Measurements from ENCODE around the gene SYT12.

DNA sequence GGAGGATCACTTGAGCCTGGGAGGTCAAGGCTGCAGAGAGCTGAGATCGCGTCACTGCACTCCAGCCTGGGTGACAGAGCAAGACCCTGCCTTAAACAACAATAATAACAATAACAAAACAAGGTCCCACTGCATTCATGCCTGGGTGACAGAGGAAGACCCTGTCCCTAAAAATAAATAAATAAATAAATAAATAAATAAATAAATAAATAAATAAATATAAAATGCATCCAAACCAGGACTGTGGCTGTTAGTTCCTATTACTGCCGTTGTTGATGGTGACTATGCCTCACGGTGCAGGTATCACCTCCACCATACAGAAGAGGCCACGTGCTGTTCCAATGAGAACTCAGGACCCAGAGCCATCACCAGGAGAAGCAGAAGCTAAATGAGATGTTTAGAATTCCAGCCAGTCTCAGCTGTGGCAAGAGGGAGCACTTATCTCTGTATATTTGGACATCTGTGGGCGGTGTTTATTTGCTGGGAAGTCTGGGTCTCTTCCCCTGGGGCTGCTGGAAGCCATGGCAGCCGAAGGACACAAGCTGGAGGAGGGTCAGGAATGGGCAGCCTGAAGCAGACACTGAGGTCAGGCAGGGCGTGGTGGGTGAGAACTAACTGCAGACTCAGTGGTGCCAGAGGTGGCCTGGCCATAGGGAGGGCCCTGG lies 26.2 kb upstream of the SYT12 start:
- TF ChIP-seq EZH2 (IDR thresholded peaks at IDR 0.05; ENCODE audit: borderline replicate concordance, low read length) (no peak), CTCF (IDR thresholded peaks at IDR 0.05; ENCODE audit: low read length) (no peak)
